ENCODE results near the gene PICALM.

PICALM gene

GRCh38 chr11:86015699-86016098 lies 53.2 kb downstream of the PICALM start:
- TF ChIP-seq CTCF (IDR thresholded peaks at IDR 0.05), result no peak
- Histone ChIP-seq H3K27me3 (no peaks in the 10 kb centered on the region), H3K27ac (peak overlapping the region; percentile 23), H3K4me1 (ENCODE audit: control insufficient read depth in 1 of 2, insufficient read depth in 1 of 2, low read depth in 1 of 2, low read length in 1 of 2) (peaks cover under 1 to 6% of the 10 kb centered on the region in 2 experiments), H3K4me3 (ENCODE audit: low read depth in 1 of 2, low read length in 1 of 2) (no peak overlapping the region), H3K9me3 (no peaks in the 10 kb centered on the region), H3K36me3 (peaks cover 93% of the 10 kb centered on the region)

- Histone ChIP-seq H3K36me3 (peaks cover 98% of the 10 kb centered on the region), H3K27me3 (no peaks in the 10 kb centered on the region), H3K4me1 (ENCODE audit: control insufficient read depth in 1 of 2, insufficient read depth in 1 of 2, low read depth in 1 of 2, low read length in 1 of 2) (no peaks in the 10 kb centered on the region), H3K27ac (peak overlapping the region; percentile 36), H3K9me3 (no peaks in the 10 kb centered on the region), H3K4me3 (ENCODE audit: low read depth in 1 of 2, low read length in 1 of 2) (no peak overlapping the region)
- TF ChIP-seq CTCF (IDR thresholded peaks at IDR 0.05), result no peak
These were observed 54.7 kb downstream of the PICALM start for GRCh38 chr11:86014221-86014620.

GRCh38 chr11:86013713-86014112 lies 55.2 kb downstream of the PICALM start:
- TF ChIP-seq CTCF (IDR thresholded peaks at IDR 0.05), result no peak
- H3K4me3 ChIP-seq (ENCODE audit: low read depth in 1 of 2, low read length in 1 of 2), result no peak overlapping the region
- peaks cover 98% of the 10 kb centered on the region for H3K36me3 ChIP-seq
- H3K9me3 ChIP-seq, result no peaks in the 10 kb centered on the region
- no peaks in the 10 kb centered on the region for H3K4me1 ChIP-seq (ENCODE audit: control insufficient read depth in 1 of 2, insufficient read depth in 1 of 2, low read depth in 1 of 2, low read length in 1 of 2)
- peak overlapping the region; percentile 36 for H3K27ac ChIP-seq
- H3K27me3 ChIP-seq, result no peaks in the 10 kb centered on the region

- Histone ChIP-seq H3K9me3 (no peaks in the 10 kb centered on the region), H3K27ac (no peak overlapping the region), H3K4me3 (ENCODE audit: low read depth in 1 of 2, low read length in 1 of 2) (no peak overlapping the region), H3K27me3 (no peaks in the 10 kb centered on the region), H3K4me1 (ENCODE audit: control insufficient read depth in 1 of 2, insufficient read depth in 1 of 2, low read depth in 1 of 2, low read length in 1 of 2) (no peaks in the 10 kb centered on the region), H3K36me3 (peaks cover 100% of the 10 kb centered on the region)
- TF ChIP-seq CTCF (IDR thresholded peaks at IDR 0.05), result no peak
These were observed 57.7 kb downstream of the PICALM start for GRCh38 chr11:86011175-86011574.

- Histone ChIP-seq H3K36me3 (peaks cover 100% of the 10 kb centered on the region), H3K27me3 (no peaks in the 10 kb centered on the region), H3K27ac (no peak overlapping the region), H3K9me3 (peaks cover 3% of the 10 kb centered on the region), H3K4me3 (ENCODE audit: low read depth in 1 of 2, low read length in 1 of 2) (no peak overlapping the region), H3K4me1 (ENCODE audit: control insufficient read depth in 1 of 2, insufficient read depth in 1 of 2, low read depth in 1 of 2, low read length in 1 of 2) (no peaks in the 10 kb centered on the region)
- no peak for TF ChIP-seq CTCF (IDR thresholded peaks at IDR 0.05)
These were observed 65.2 kb downstream of the PICALM start for GRCh38 chr11:86003654-86004053.

- Histone ChIP-seq H3K36me3 (peaks cover 100% of the 10 kb centered on the region), H3K4me3 (ENCODE audit: low read depth in 1 of 2, low read length in 1 of 2) (no peak overlapping the region), H3K4me1 (ENCODE audit: control insufficient read depth in 1 of 2, insufficient read depth in 1 of 2, low read depth in 1 of 2, low read length in 1 of 2) (no peaks in the 10 kb centered on the region), H3K27me3 (no peaks in the 10 kb centered on the region), H3K9me3 (peaks cover 3% of the 10 kb centered on the region), H3K27ac (no peak overlapping the region)
- TF ChIP-seq CTCF (IDR thresholded peaks at IDR 0.05), result no peak
These were observed 66.5 kb downstream of the PICALM start for GRCh38 chr11:86002431-86002830.

All from neutrophil (primary cell).